DMS114 treated with DMSO at 0.1 percent for 48 hours (cell line): ENCODE measurements around the gene KARS1.

Source experiments
- DNase-seq: peaks from one replicate; lab custom pipeline; 2025; ENCODE audit not compliant: unreplicated experiment; lab: John Stamatoyannopoulos, UW

Gene KARS1

GRCh38 chr16:75588716-75589115, 58.7 kb downstream of the KARS1 start:
- DNase-seq, result no peak

GRCh38 chr16:75584108-75584507, 63.4 kb downstream of the KARS1 start:
- DNase-seq, result no peak

GRCh38 chr16:75579281-75579834, 68.1 kb downstream of the KARS1 start:
- DNase-seq, result no peak

GRCh38 chr16:75578725-75579124, 68.7 kb downstream of the KARS1 start:
- DNase-seq, result no peak

- no peak for DNase-seq
Measured at GRCh38 chr16:75578212-75578611, 69.3 kb downstream of the KARS1 start.
